Measurements from ENCODE around the gene SLC25A24. TPM values are rescaled to one million over a fixed set of nuclear protein-coding genes. Genes with fewer than 3 reads are reported as not detected.

Gene SLC25A24
- total and polyA plus RNA-seq, 10 of the 15 experiments (the other 5 are each of a cell fraction or from before 2014, with no cell fraction given) = 4.0 to 20.6 (median 14.2) TPM

GRCh38 chr1:108208724-108209446 lies 8.7 kb upstream of the SLC25A24 start:
- no peak overlapping the region for H3K27ac ChIP-seq (ENCODE audit: control insufficient read depth, insufficient read depth)
- H3K4me1 ChIP-seq (ENCODE audit: control insufficient read depth, insufficient read depth, low read length) = no peaks in the 10 kb centered on the region
- ChIA-PET RAD21 (ENCODE audit: unreplicated experiment) (interaction anchor here (1.8 kb wide), 1 partner anchor 353 kb away, joined by 5 read pairs; no protein-coding TSS in a partner anchor), POLR2A (no interaction called here), CTCF (interaction anchor here (1.1 to 1.8 kb wide), 2 partner anchors 352 to 435 kb away, joined by 3 to 4 read pairs; no protein-coding TSS in a partner anchor), SMC1A (ENCODE audit: uncharacterized antibody, unreplicated experiment) (interaction anchor here (0.9 to 1.1 kb wide), 2 partner anchors 27 to 56 kb away, joined by 3 read pairs; no protein-coding TSS in a partner anchor)
- H2AFZ ChIP-seq (ENCODE audit: control insufficient read depth, low read depth, low read length) = no peak overlapping the region
- no peak overlapping the region for H3K4me2 ChIP-seq (ENCODE audit: control insufficient read depth, insufficient read depth)
- no peak overlapping the region for H3K9ac ChIP-seq (ENCODE audit: control insufficient read depth, insufficient read depth, low read length)
- no peaks in the 10 kb centered on the region for H3K36me3 ChIP-seq (ENCODE audit: control insufficient read depth in 2 of 2, insufficient read depth in 2 of 2, low read length in 1 of 2)
- no peak for DNase-seq (ENCODE audit: low read depth, low spot score)
- no peak for FAIRE-seq
- H3K79me2 ChIP-seq (ENCODE audit: control insufficient read depth, insufficient read depth, low read length) = no peaks in the 10 kb centered on the region
- H3K4me3 ChIP-seq = no peak overlapping the region
- intact Hi-C loops (cut with micrococcal nuclease; ENCODE audit: unreplicated experiment) (no loop called here), in situ Hi-C loops (cut with MboI) (loop anchor here (10.0 kb wide), 1 partner anchor 356 kb away; the partner anchor contains the start of gene EEIG2)
- no peaks in the 10 kb centered on the region for H4K20me1 ChIP-seq (ENCODE audit: control insufficient read depth, insufficient read depth)
- no peaks in the 10 kb centered on the region for H3K27me3 ChIP-seq (replicated peaks in 1 of 2; ENCODE audit: control insufficient read depth in 2 of 2, insufficient read depth in 2 of 2, low read length in 1 of 2)
- WGBS (ENCODE audit: insufficient coverage, insufficient replicate concordance, low lambda C conversion rate, missing lambda C conversion rate) = 43% methylated on average over 11 of the region's 11 CpGs
- H3K9me3 ChIP-seq (replicated peaks; ENCODE audit: control insufficient read depth, insufficient read depth, low read length) = no peaks in the 10 kb centered on the region
- TF ChIP-seq MEF2A (IDR thresholded peaks at IDR 0.05; ENCODE audit: insufficient read depth, low read depth, low read length) (no peak), EZH2 (IDR thresholded peaks at IDR 0.05; ENCODE audit: borderline replicate concordance, control insufficient read depth, low read depth, low read length) (no peak), ZNF274 (IDR thresholded peaks at IDR 0.05; ENCODE audit: insufficient read depth, insufficient read length) (no peak), EGR1 (IDR thresholded peaks at IDR 0.05; ENCODE audit: borderline replicate concordance in 1 of 2, low read depth in 2 of 2, low read length in 2 of 2) (no peak), RELA (IDR thresholded peaks at IDR 0.05; ENCODE audit: borderline replicate concordance, partially characterized antibody) (no peak), ZBED1 (IDR thresholded peaks at IDR 0.05; ENCODE audit: borderline replicate concordance) (no peak), CUX1 (IDR thresholded peaks at IDR 0.05; ENCODE audit: insufficient replicate concordance, low read depth, low read length) (no peak), KDM1A (IDR thresholded peaks at IDR 0.05; ENCODE audit: borderline replicate concordance) (no peak), ETV6 (conservative IDR thresholded peaks at IDR 0.05 in 1 of 2, IDR thresholded peaks at IDR 0.05 in 1 of 2; ENCODE audit: borderline replicate concordance in 1 of 2, low read depth in 1 of 2) (no peak), RBBP5 (conservative IDR thresholded peaks at IDR 0.05) (no peak), NFYA (IDR thresholded peaks at IDR 0.05; ENCODE audit: borderline replicate concordance, low read depth, low read length) (no peak), IKZF1 (conservative IDR thresholded peaks at IDR 0.05) (no peak), ASH2L (IDR thresholded peaks at IDR 0.05; ENCODE audit: borderline replicate concordance, low read depth) (no peak), NR2C2 (IDR thresholded peaks at IDR 0.05; ENCODE audit: borderline replicate concordance, control insufficient read depth, insufficient read length, low read depth) (no peak)
- BruUV-seq (replicated peaks) = no TSS peak
- ATAC-seq = peak; percentile 14; the same call in 2 of the 3 replicates
